ENCODE data around the gene SENP3.
A peak's percentile ranks its signal among the peaks of the same experiment; 100 is the strongest.

The SENP3 gene

DNA sequence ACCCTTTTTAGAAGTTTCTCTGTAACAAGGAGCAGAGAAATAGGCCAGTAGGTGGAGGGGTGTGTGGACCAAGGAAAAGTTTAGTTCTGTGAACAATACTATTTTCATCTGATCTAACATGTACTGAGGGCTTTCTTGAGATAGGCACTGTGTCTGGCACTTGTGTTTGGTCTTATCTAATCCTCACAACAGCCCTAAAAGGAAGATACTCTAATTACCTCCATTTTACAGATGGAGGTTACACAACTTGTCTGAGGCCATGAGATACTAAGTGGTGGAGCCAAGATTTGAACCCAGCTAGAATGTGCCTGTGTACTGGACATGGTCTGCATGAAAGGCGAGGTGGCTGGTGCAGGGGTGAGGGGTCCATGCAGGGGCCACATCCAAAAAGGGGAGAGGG is 8.4 kb upstream of the SENP3 start:
- DNase-seq = no peak
- in situ Hi-C loops (cut with MboI; ENCODE audit: low pct_unique_long_range_greater_than_20kb, low sequenced_read_pairs) = no loop called here

GRCh38 chr17:7555320-7555948 is 6.3 kb upstream of the SENP3 start:
- in situ Hi-C loops (cut with MboI; ENCODE audit: low pct_unique_long_range_greater_than_20kb, low sequenced_read_pairs) = no loop called here
- DNase-seq = peak; percentile 27

DNA sequence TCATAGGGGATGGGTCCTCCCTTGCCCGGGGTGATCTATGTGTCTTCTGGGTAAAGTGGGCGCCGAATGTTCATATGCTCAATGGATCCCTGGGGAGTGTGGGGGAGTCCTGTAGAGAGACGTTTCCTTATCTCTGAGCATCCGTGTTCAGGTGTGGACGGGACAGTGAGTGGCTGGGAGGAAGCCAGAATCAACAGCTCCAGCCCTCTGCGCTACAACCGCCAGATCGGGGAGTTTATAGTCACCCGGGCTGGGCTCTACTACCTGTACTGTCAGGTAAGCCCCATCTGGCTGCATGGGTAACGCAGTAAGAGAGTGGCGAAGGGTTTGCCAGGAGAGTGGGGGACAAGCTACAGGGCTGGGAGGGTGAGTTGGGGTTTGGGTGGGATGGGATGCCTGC is 5.1 kb upstream of the SENP3 start:
- no peak for DNase-seq
- in situ Hi-C loops (cut with MboI; ENCODE audit: low pct_unique_long_range_greater_than_20kb, low sequenced_read_pairs) = no loop called here

- in situ Hi-C loops (cut with MboI; ENCODE audit: low pct_unique_long_range_greater_than_20kb, low sequenced_read_pairs) = no loop called here
- no peak for DNase-seq
Measured at GRCh38 chr17:7557147-7557764, 4.5 kb upstream of the SENP3 start.

- peak; percentile 96 for DNase-seq
- in situ Hi-C loops (cut with MboI; ENCODE audit: low pct_unique_long_range_greater_than_20kb, low sequenced_read_pairs) = no loop called here
Measured at GRCh38 chr17:7557775-7558543, 3.8 kb upstream of the SENP3 start.

- DNase-seq = peak; percentile 80
- in situ Hi-C loops (cut with MboI; ENCODE audit: low pct_unique_long_range_greater_than_20kb, low sequenced_read_pairs) = no loop called here
Measured at GRCh38 chr17:7558544-7559319, 3.0 kb upstream of the SENP3 start, which contains the start of gene TNFSF13. Gene TNFSF13, plus strand, starts transcription at chr17:7558750. Its CDS starts 290 bp downstream, at chr17:7559040.

DNA sequence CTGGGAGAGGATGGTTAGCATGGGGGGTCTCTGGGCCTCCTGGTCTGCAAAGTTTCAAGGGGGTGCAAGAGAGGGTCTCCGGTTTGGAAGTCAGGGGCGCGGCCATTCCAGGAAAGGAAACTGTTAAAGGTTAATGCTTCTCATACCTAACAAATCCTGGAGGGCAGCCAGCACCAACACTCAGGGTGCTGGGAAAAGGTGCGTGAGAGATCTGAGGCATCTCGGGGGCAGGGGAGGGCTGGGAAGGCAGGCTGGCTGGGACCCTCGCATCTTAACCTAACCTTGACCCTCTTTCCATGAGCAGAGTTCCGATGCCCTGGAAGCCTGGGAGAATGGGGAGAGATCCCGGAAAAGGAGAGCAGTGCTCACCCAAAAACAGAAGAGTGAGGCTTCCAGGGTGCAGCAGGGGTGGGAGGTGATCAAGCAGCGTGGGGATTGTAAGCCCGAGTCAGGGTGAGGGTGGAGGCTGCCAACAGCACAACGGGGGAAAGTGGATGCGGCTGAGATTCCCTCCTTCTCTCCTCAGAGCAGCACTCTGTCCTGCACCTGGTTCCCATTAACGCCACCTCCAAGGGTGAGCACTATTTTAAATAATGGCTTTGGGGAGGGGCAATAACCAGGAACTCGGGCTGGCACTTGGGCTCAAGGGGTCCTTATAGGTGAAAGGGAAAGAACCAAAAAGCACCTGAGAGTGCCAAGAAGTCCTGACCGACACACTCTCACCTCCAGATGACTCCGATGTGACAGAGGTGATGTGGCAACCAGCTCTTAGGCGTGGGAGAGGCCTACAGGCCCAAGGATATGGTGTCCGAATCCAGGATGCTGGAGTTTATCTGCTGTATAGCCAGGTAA is 2.2 kb upstream of the SENP3 start:
- in situ Hi-C loops (cut with MboI; ENCODE audit: low pct_unique_long_range_greater_than_20kb, low sequenced_read_pairs) = no loop called here
- DNase-seq = no peak

GRCh38 chr17:7560172-7561027 is 1.3 kb upstream of the SENP3 start:
- DNase-seq = peak; percentile 76
- in situ Hi-C loops (cut with MboI; ENCODE audit: low pct_unique_long_range_greater_than_20kb, low sequenced_read_pairs) = no loop called here

DNA sequence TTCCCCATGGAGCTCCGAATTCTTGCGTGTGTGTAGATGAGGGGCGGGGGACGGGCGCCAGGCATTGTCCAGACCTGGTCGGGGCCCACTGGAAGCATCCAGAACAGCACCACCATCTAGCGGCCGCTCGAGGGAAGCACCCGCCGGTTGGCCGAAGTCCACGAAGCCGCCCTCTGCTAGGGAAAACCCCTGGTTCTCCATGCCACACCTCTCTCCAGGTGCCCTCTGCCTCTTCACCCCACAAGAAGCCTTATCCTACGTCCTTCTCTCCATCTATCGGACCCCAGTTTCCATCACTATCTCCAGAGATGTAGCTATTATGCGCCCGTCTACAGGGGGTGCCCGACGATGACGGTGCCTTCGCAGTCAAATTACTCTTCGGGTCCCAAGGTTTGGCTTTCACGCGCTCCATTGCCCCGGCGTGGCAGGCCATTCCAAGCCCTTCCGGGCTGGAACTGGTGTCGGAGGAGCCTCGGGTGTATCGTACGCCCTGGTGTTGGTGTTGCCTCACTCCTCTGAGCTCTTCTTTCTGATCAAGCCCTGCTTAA is 617 bp upstream of the SENP3 start:
- peak; percentile 89 for DNase-seq
- in situ Hi-C loops (cut with MboI; ENCODE audit: low pct_unique_long_range_greater_than_20kb, low sequenced_read_pairs) = no loop called here

DNA sequence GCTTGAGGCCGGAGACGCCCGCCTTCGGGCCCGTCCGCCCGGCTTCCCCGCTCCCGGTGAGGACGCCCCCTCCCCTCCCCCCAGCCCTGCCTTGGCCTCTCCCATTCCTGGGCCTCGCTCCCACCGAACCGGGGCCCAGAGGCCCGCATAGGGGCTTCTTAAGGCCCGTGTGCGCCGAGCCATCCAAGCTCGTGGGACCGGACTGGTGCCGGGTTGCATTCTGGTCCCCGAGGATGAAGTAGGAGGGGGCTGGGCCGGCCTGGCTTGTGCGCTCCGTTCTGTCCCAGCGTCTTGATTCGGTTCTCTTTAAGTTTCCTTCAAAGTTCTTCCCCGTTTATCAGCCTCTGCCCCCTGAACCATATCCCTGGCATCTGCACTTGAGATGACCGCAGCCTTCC is 488 bp downstream of the SENP3 start:
- DNase-seq = no peak
- in situ Hi-C loops (cut with MboI; ENCODE audit: low pct_unique_long_range_greater_than_20kb, low sequenced_read_pairs) = no loop called here

GRCh38 chr17:7563115-7563869 is 1.6 kb downstream of the SENP3 start:
- in situ Hi-C loops (cut with MboI; ENCODE audit: low pct_unique_long_range_greater_than_20kb, low sequenced_read_pairs) = no loop called here

DNA sequence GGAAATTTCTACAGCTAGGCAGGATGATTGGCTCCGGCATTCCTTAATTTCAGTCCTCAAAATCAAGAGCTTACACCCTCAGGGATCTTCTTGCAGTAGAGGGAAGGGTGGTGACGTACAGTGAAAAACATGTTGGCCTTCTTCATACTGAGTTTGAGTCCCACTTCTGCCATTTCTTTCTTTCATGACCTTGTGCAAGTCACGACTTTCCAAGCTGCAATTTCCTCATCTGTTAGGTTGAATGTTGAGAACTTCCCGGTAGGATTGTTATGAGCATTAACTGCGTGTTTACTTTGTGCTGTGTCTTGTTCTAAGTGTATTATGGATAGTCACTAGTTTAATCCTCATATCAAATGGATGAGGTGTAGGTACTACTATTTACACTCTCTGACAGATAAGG is 7.9 kb downstream of the SENP3 start:
- in situ Hi-C loops (cut with MboI; ENCODE audit: low pct_unique_long_range_greater_than_20kb, low sequenced_read_pairs) = no loop called here

More at GRCh38 chr17:7563115-7563869, 1.6 kb downstream of the SENP3 start:
- DNase-seq = no peak

DNA sequence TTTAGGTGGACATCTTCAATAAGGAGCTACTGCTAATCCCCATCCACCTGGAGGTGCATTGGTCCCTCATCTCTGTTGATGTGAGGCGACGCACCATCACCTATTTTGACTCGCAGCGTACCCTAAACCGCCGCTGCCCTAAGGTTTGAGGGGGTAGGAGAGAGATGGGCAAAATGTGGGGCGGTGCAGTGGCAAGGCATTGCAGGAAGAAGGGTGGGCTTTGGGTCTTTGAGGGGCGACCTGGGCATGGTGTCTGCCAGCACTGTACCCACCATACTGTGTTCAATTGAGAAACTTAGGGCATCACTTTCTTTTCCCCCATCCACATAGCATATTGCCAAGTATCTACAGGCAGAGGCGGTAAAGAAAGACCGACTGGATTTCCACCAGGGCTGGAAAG is 8.6 kb downstream of the SENP3 start:
- in situ Hi-C loops (cut with MboI; ENCODE audit: low pct_unique_long_range_greater_than_20kb, low sequenced_read_pairs) = no loop called here
- DNase-seq = no peak

More for the DNA sequence above, 7.9 kb downstream of the SENP3 start:
- no peak for DNase-seq

- in situ Hi-C loops (cut with MboI; ENCODE audit: low pct_unique_long_range_greater_than_20kb, low sequenced_read_pairs) = no loop called here
- DNase-seq = no peak
Measured at GRCh38 chr17:7572338-7572587, 10.5 kb downstream of the SENP3 start.

GRCh38 chr17:7572588-7573323 is 11.0 kb downstream of the SENP3 start:
- DNase-seq = peak; percentile 100
- in situ Hi-C loops (cut with MboI; ENCODE audit: low pct_unique_long_range_greater_than_20kb, low sequenced_read_pairs) = no loop called here

DNA sequence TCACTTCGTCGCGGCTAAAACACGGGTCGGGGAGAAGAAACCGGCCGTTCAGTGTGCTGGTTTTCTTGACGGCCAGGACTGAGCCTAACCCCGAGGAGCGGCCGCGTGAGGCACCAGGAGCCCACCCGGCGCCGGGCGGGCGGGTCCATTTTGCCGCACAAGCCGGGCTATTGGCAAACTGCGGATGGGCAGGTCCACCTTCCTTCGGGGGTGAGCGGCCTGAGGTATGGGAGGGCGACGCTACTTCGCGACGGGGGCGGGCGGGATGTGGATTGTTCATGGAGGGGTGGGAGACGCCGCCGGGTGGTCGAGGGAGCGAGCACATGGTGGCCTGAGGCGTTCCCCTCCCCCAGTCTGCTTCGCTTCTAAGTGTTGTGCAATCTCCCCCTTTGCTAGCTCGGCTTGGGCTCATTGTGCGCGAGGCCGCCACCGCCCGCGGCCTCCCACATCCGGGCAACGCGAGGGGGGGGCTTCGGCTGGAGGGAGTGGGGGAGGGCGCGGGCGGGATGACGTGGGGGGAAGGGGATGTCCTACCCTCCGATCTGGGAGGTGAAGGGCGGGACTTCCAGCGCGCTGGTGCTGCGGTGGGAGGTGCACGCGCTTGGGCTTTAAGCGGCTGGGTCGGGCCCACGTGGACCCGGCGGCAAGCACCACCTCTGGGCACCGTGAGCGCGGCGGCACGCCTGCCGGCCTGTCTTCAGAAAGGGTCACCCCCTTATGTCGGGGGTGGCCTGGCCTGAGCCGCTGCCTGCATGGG is 11.8 kb downstream of the SENP3 start:
- in situ Hi-C loops (cut with MboI; ENCODE audit: low pct_unique_long_range_greater_than_20kb, low sequenced_read_pairs) = no loop called here
- DNase-seq = peak; percentile 88
